Measurements from ENCODE around the gene AATF. TPM values are rescaled to one million over a fixed set of nuclear protein-coding genes. Genes with fewer than 3 reads are reported as not detected.

AATF gene
- polyA plus RNA-seq, 2 of the 4 experiments (the other 2 are of a cell fraction): 51.9 to 120 TPM

- FAIRE-seq (no peak), DNase-seq (ENCODE audit: low read depth in 1 of 2, low spot score in 1 of 2) (no peak), ATAC-seq (peak in 1 of 2 experiments; percentile 15; a peak in 1 of 6 replicates)
- ChIA-PET CTCF (interaction anchor here (1.2 to 1.9 kb wide), 3 partner anchors 22 to 463 kb away, joined by 3 to 8 read pairs (median 5); no protein-coding TSS in a partner anchor), POLR2A (no interaction called here)
- Histone ChIP-seq H3K4me2 (no peak overlapping the region), H3K9me3 (no peaks in the 10 kb centered on the region), H3K4me3 (no peak overlapping the region), H3K27ac (peak overlapping the region in 1 of 2 experiments; percentile 12; a peak in 1 of 6 replicates), H3K4me1 (peaks cover 10% of the 10 kb centered on the region; the same call in 1 of the 3 replicates)
- TF ChIP-seq HDAC2 (IDR thresholded peaks at IDR 0.05) (no peak), CHD2 (IDR thresholded peaks at IDR 0.05; ENCODE audit: low read length, partially characterized antibody) (no peak)
- 74% methylated on average over 2 of the region's 2 CpGs for WGBS (ENCODE audit: missing lambda C conversion rate)
Measured at GRCh38 chr17:37092071-37092470, 143.3 kb downstream of the AATF start.

GRCh38 chr17:37092701-37093100, 143.9 kb downstream of the AATF start:
- DNase-seq (ENCODE audit: low read depth in 1 of 2, low spot score in 1 of 2) (no peak), FAIRE-seq (no peak), ATAC-seq (peak; percentile 15 to 27; a peak in 2 of 6 replicates)
- H3K4me3 ChIP-seq: no peak overlapping the region
- no peak overlapping the region for H3K4me2 ChIP-seq
- ChIA-PET POLR2A (no interaction called here), CTCF (interaction anchor here (0.6 to 1.9 kb wide), 5 partner anchors 21 to 463 kb away, joined by 3 to 8 read pairs (median 4); no protein-coding TSS in a partner anchor)
- H3K27ac ChIP-seq: no peak overlapping the region
- TF ChIP-seq FOSB (CRISPR knock-in tag; IDR thresholded peaks at IDR 0.05) (no peak), MAZ (IDR thresholded peaks at IDR 0.05; ENCODE audit: borderline replicate concordance, low read depth, low read length) (no peak), ESRRA (IDR thresholded peaks at IDR 0.05; ENCODE audit: borderline replicate concordance, low read length) (no peak), HMGXB4 (CRISPR knock-in tag; IDR thresholded peaks at IDR 0.05; ENCODE audit: borderline replicate concordance) (no peak), EHMT2 (IDR thresholded peaks at IDR 0.05; ENCODE audit: low read depth) (no peak), POLR2AphosphoS2 (conservative IDR thresholded peaks at IDR 0.05; ENCODE audit: low read length) (no peak), HOXB5 (CRISPR knock-in tag; IDR thresholded peaks at IDR 0.05) (no peak), CTCF (IDR thresholded peaks at IDR 0.05) (no peak), ZFP36 (IDR thresholded peaks at IDR 0.05; ENCODE audit: borderline replicate concordance, partially characterized antibody) (no peak), TP53 (CRISPR knock-in tag; IDR thresholded peaks at IDR 0.05) (no peak), CBX2 (IDR thresholded peaks at IDR 0.05; ENCODE audit: borderline replicate concordance, low read depth) (no peak), MAFK (IDR thresholded peaks at IDR 0.05; ENCODE audit: partially characterized antibody) (no peak), RFX5 (IDR thresholded peaks at IDR 0.05) (no peak), RAD21 (conservative IDR thresholded peaks at IDR 0.05 in 1 of 2, IDR thresholded peaks at IDR 0.05 in 1 of 2) (no peak), USF2 (IDR thresholded peaks at IDR 0.05) (no peak), MYC (IDR thresholded peaks at IDR 0.05; ENCODE audit: borderline replicate concordance, low read length) (no peak), HEYL (CRISPR knock-in tag; IDR thresholded peaks at IDR 0.05) (no peak), HES2 (IDR thresholded peaks at IDR 0.05) (no peak)
- peaks cover 10% of the 10 kb centered on the region; the same call in 1 of the 3 replicates for H3K4me1 ChIP-seq
- H3K9me3 ChIP-seq: no peaks in the 10 kb centered on the region
